RWPE2 (cell line): ENCODE measurements around the gene GPHN.

Experiments
- ATAC-seq: fragments of 200-7000 bp; cut with Tn5 transposase; 3 replicates; pipeline ENCODE4 v1.9.1; 2021; ENCODE audit warnings: low read depth
- DNase-seq: peaks from one replicate; pipeline ENCODE4 v3.0.0-alpha.2; 2020; ENCODE audit warnings: low spot score
- H3K27ac ChIP-seq: fragments of 450-650 bp; 2 replicates; pipeline ENCODE4 v1.5.1; 2017; ENCODE audit warnings: mild to moderate bottlenecking; ENCODE audit not compliant: poor library complexity, severe bottlenecking
- H3K27me3 ChIP-seq: fragments of 250-450 bp; sonication (Bioruptor Pico); 2 replicates; pipeline ENCODE4 v1.5.1; 2021; ENCODE audit warnings: mild to moderate bottlenecking, moderate library complexity; ENCODE audit not compliant: insufficient read depth, poor library complexity, severe bottlenecking
- H3K36me3 ChIP-seq: fragments of 250-450 bp; sonication (Bioruptor Pico); 2 replicates; pipeline ENCODE4 v1.5.1; 2020; ENCODE audit warnings: low read depth, mild to moderate bottlenecking, moderate library complexity
- H3K4me1 ChIP-seq: fragments of 250-450 bp; sonication (Bioruptor Pico); 2 replicates; pipeline ENCODE4 v1.5.1; 2021; ENCODE audit warnings: mild to moderate bottlenecking, moderate library complexity; ENCODE audit not compliant: insufficient read depth, poor library complexity, severe bottlenecking
- H3K4me3 ChIP-seq: fragments of 250-450 bp; sonication (Bioruptor Pico); 2 replicates; pipeline ENCODE4 v1.5.1; 2021; ENCODE audit warnings: mild to moderate bottlenecking, moderate library complexity; ENCODE audit not compliant: severe bottlenecking
- H3K9me3 ChIP-seq: fragments of 250-450 bp; sonication (Bioruptor Pico); 2 replicates; pipeline ENCODE4 v1.5.1; 2021; ENCODE audit warnings: mild to moderate bottlenecking, moderate library complexity; ENCODE audit not compliant: severe bottlenecking
- TF ChIP-seq, protein P1 (sequence below): fragments of 450-650 bp; IDR thresholded peaks from one replicate; pipeline ENCODE4 v1.5.1; 2017; ENCODE audit warnings: mild to moderate bottlenecking, moderate library complexity; ENCODE audit not compliant: poor library complexity, severe bottlenecking

Gene GPHN

DNA sequence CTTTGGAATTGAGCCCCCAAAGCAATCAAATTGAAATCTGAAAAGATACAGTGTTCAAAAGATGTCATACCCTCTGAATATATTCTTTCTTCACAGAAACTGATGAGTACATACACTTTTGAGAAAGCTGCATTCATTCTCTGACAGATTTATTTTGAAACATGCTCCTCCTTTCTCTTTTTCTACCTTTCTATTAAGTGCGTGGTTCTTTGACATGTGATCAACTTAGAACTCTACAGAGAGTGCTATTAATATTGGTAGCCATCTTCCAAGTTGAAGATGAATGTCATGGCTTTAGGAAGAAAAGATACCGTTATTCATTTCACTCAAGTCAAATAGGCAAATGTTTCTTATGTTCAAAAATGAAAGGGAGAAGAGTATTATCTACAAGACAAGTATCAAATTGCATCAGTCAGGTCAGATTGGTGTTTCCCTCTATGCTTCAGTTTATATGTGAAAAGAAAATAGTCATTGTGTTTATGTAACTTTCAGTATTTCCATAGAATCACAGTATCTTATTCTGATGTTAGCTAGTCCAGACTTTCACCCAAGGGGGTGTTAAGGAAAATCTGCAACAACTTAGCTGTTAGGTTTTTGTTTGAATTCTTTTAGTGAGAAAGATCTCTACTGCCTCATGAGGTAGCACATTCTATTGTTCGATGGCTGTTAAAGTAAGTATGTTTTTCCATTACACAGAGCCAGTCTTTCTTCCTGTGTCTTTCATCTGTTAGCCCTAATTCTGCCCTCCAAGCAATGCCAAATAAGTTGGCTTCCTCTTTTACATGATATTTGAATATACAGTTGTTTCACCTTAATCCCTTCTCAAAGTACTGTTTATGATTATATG, 625.9 kb downstream of the GPHN start:
- no peak for DNase-seq
- no peak for ATAC-seq
- TF ChIP-seq, protein P1, sequence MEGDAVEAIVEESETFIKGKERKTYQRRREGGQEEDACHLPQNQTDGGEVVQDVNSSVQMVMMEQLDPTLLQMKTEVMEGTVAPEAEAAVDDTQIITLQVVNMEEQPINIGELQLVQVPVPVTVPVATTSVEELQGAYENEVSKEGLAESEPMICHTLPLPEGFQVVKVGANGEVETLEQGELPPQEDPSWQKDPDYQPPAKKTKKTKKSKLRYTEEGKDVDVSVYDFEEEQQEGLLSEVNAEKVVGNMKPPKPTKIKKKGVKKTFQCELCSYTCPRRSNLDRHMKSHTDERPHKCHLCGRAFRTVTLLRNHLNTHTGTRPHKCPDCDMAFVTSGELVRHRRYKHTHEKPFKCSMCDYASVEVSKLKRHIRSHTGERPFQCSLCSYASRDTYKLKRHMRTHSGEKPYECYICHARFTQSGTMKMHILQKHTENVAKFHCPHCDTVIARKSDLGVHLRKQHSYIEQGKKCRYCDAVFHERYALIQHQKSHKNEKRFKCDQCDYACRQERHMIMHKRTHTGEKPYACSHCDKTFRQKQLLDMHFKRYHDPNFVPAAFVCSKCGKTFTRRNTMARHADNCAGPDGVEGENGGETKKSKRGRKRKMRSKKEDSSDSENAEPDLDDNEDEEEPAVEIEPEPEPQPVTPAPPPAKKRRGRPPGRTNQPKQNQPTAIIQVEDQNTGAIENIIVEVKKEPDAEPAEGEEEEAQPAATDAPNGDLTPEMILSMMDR, result no peak
- no peak overlapping the region for H3K27ac ChIP-seq
- H3K9me3 ChIP-seq, result peaks cover 3% of the 10 kb centered on the region
- no peaks in the 10 kb centered on the region for H3K4me1 ChIP-seq
- H3K36me3 ChIP-seq, result no peaks in the 10 kb centered on the region
- H3K4me3 ChIP-seq, result no peak overlapping the region
- no peaks in the 10 kb centered on the region for H3K27me3 ChIP-seq

DNA sequence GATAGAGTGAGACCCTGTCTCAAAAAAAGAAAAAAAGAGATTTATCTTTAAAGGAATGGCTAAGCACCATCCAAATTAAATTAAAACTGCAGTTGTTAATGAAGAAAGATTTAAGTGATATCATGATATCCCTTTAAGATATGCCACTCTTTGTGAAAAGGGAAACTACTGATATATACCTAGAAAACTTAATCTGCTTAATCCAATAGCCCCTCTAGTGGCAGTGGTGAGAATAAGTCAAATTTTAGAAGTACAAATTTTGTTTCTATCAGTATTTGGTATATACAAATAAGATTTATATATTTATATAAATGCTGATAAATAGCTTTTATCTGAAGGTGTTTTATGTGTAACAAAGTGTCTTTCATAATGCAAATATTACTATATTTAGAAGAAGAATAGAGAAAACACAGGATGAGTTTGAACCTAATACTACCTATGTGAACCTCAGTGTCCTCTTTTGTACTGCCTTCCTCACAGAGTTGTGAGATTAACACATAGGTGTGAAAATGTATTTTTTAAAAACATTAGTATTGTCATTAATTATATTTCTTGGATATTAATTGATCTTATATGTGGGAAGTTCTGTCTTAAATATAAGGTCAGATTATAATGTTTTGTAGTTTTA, 629.9 kb downstream of the GPHN start:
- H3K4me1 ChIP-seq, result no peaks in the 10 kb centered on the region
- peaks cover 3% of the 10 kb centered on the region for H3K9me3 ChIP-seq
- peak; percentile 56; the same call in 1 of the 3 replicates for ATAC-seq
- no peak overlapping the region for H3K27ac ChIP-seq
- TF ChIP-seq, protein P1, result peak; percentile 90
- no peak for DNase-seq
- H3K36me3 ChIP-seq, result no peaks in the 10 kb centered on the region
- no peak overlapping the region for H3K4me3 ChIP-seq
- no peaks in the 10 kb centered on the region for H3K27me3 ChIP-seq

DNA sequence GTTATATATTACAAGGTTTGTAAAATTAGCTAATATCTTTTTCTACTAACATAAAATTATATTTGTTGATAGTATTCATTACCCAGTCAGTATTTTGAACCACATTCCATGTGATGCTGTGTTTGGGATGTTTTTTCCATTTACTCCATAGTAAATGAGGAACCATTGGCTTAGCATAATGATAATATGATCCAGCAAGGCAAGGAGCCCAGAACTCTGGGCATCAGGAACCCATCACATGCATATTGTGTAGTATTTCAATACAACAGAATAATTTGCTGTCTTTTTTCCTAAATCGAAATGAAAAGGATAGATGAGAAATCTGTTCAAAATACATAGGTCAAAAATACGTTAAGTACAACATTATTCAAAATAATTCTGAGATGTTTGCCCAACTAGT, 632.6 kb downstream of the GPHN start:
- no peaks in the 10 kb centered on the region for H3K36me3 ChIP-seq
- H3K27ac ChIP-seq, result no peak overlapping the region
- TF ChIP-seq, protein P1, result no peak
- ATAC-seq (no peak), DNase-seq (no peak)
- no peaks in the 10 kb centered on the region for H3K27me3 ChIP-seq
- H3K4me3 ChIP-seq, result no peak overlapping the region
- H3K9me3 ChIP-seq, result peaks cover 3% of the 10 kb centered on the region
- H3K4me1 ChIP-seq, result no peaks in the 10 kb centered on the region

DNA sequence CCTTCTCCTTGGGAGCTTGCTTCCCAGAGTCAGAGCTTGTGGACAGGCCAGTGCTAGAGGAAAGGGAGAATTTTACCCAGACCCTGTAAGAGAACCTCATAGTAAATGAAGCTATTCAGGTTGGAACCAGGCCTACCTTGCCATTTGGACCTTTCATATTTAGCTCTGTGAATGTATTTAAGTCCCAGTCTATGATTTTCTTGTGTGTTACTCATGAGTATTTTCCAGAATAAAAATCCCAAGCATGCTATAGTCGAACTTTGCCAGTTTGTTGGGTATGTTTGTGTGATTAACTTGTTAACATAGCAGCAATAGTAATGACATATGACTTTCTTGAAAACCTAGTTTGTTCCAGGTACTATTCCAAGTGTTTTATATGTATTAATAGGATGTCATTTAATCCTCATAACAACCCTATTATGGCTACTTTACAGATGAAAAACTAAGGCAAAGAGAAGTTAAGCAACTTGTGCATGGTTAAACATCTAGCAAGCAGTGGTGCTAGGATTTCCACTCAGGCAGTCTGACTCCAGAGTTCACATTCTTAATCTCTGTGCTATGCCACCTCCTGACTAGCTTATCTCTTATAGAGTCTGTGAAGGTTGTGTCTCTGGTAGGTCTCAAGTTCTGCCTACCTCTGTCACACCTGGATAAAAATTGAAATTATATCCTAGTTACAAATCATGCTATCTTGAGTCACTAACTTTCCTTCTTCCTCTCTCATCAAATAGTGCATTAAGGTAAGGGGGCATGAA, 633.4 kb downstream of the GPHN start:
- Histone ChIP-seq H3K4me1 (no peaks in the 10 kb centered on the region), H3K27ac (no peak overlapping the region), H3K36me3 (no peaks in the 10 kb centered on the region), H3K4me3 (no peak overlapping the region), H3K9me3 (peaks cover 3% of the 10 kb centered on the region), H3K27me3 (no peaks in the 10 kb centered on the region)
- ATAC-seq, result no peak
- no peak for DNase-seq
- TF ChIP-seq, protein P1, result no peak
